ENCODE data around the gene LARP1. TPM values are rescaled to one million over a fixed set of nuclear protein-coding genes. Genes with fewer than 3 reads are reported as not detected.

The LARP1 gene
- total RNA-seq, 1 donor: 124 TPM

GRCh38 chr5:154860123-154860522, 104.9 kb downstream of the LARP1 start:
- TF ChIP-seq, protein P1, sequence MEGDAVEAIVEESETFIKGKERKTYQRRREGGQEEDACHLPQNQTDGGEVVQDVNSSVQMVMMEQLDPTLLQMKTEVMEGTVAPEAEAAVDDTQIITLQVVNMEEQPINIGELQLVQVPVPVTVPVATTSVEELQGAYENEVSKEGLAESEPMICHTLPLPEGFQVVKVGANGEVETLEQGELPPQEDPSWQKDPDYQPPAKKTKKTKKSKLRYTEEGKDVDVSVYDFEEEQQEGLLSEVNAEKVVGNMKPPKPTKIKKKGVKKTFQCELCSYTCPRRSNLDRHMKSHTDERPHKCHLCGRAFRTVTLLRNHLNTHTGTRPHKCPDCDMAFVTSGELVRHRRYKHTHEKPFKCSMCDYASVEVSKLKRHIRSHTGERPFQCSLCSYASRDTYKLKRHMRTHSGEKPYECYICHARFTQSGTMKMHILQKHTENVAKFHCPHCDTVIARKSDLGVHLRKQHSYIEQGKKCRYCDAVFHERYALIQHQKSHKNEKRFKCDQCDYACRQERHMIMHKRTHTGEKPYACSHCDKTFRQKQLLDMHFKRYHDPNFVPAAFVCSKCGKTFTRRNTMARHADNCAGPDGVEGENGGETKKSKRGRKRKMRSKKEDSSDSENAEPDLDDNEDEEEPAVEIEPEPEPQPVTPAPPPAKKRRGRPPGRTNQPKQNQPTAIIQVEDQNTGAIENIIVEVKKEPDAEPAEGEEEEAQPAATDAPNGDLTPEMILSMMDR (IDR thresholded peaks at IDR 0.05; ENCODE audit: extremely low read depth, low read depth, low read length): no peak
- Histone ChIP-seq H3K27me3 (ENCODE audit: insufficient read depth, low read length) (no peaks in the 10 kb centered on the region), H3K36me3 (ENCODE audit: insufficient read depth, low read length) (peaks cover 9% of the 10 kb centered on the region), H2AFZ (ENCODE audit: low read length) (no peak overlapping the region), H3K4me2 (ENCODE audit: insufficient read depth, low read length) (peak overlapping the region; percentile 97), H3K4me3 (ENCODE audit: insufficient read depth, low read length) (peak overlapping the region; percentile 77), H3K79me2 (ENCODE audit: insufficient read depth, low read length) (peaks cover 67% of the 10 kb centered on the region), H4K20me1 (ENCODE audit: insufficient read depth, low read length) (peaks cover 31% of the 10 kb centered on the region), H3K9me3 (ENCODE audit: low read depth, low read length) (no peaks in the 10 kb centered on the region), H3K27ac (ENCODE audit: low read depth, low read length) (peak overlapping the region; percentile 92), H3K4me1 (ENCODE audit: insufficient read depth, low read length) (peaks cover 32% of the 10 kb centered on the region)
- peak; percentile 17 for DNase-seq (ENCODE audit: insufficient read length, low spot score, missing footprints)

GRCh38 chr5:154860765-154861164, 105.6 kb downstream of the LARP1 start:
- DNase-seq (ENCODE audit: insufficient read length, low spot score, missing footprints): no peak
- peaks cover 16% of the 10 kb centered on the region for H3K36me3 ChIP-seq (ENCODE audit: insufficient read depth, low read length)
- H3K4me3 ChIP-seq (ENCODE audit: insufficient read depth, low read length): peak overlapping the region; percentile 77
- H3K4me1 ChIP-seq (ENCODE audit: insufficient read depth, low read length): peaks cover 32% of the 10 kb centered on the region
- H3K27me3 ChIP-seq (ENCODE audit: insufficient read depth, low read length): no peaks in the 10 kb centered on the region
- peak overlapping the region; percentile 92 for H3K27ac ChIP-seq (ENCODE audit: low read depth, low read length)
- H4K20me1 ChIP-seq (ENCODE audit: insufficient read depth, low read length): peaks cover 37% of the 10 kb centered on the region
- peaks cover 74% of the 10 kb centered on the region for H3K79me2 ChIP-seq (ENCODE audit: insufficient read depth, low read length)
- H3K4me2 ChIP-seq (ENCODE audit: insufficient read depth, low read length): peak overlapping the region; percentile 97
- TF ChIP-seq, protein P1 (IDR thresholded peaks at IDR 0.05; ENCODE audit: extremely low read depth, low read depth, low read length): no peak
- no peaks in the 10 kb centered on the region for H3K9me3 ChIP-seq (ENCODE audit: low read depth, low read length)
- no peak overlapping the region for H2AFZ ChIP-seq (ENCODE audit: low read length)

DNA sequence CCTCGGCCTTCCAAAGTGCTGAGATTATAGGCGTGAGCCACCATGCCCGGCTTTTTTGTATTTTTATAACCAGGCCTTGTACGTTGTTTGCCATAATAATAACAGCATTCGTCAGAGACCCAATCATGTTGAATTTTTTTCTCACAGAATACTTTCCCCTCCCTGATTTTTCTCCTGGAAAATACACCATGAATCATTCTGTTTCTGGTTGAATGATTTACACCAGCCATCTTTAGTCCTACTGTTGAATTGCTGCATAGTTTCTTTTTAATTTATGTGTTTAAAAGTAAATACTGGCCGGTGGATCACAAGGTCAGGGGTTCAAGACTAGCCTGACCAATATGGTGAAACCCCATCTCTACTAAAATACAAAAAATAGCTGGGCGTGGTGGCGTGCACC, 106.8 kb downstream of the LARP1 start:
- no peak overlapping the region for H2AFZ ChIP-seq (ENCODE audit: low read length)
- no peak for DNase-seq (ENCODE audit: insufficient read length, low spot score, missing footprints)
- no peaks in the 10 kb centered on the region for H3K9me3 ChIP-seq (ENCODE audit: low read depth, low read length)
- TF ChIP-seq, protein P1 (IDR thresholded peaks at IDR 0.05; ENCODE audit: extremely low read depth, low read depth, low read length): no peak
- no peak overlapping the region for H3K4me2 ChIP-seq (ENCODE audit: insufficient read depth, low read length)
- H3K36me3 ChIP-seq (ENCODE audit: insufficient read depth, low read length): peaks cover 24% of the 10 kb centered on the region
- H3K27ac ChIP-seq (ENCODE audit: low read depth, low read length): no peak overlapping the region
- peaks cover 29% of the 10 kb centered on the region for H3K4me1 ChIP-seq (ENCODE audit: insufficient read depth, low read length)
- H4K20me1 ChIP-seq (ENCODE audit: insufficient read depth, low read length): peaks cover 41% of the 10 kb centered on the region
- H3K79me2 ChIP-seq (ENCODE audit: insufficient read depth, low read length): peaks cover 81% of the 10 kb centered on the region
- no peaks in the 10 kb centered on the region for H3K27me3 ChIP-seq (ENCODE audit: insufficient read depth, low read length)
- no peak overlapping the region for H3K4me3 ChIP-seq (ENCODE audit: insufficient read depth, low read length)

GRCh38 chr5:154862766-154863165, 107.6 kb downstream of the LARP1 start:
- H3K79me2 ChIP-seq (ENCODE audit: insufficient read depth, low read length): peaks cover 86% of the 10 kb centered on the region
- H4K20me1 ChIP-seq (ENCODE audit: insufficient read depth, low read length): peaks cover 41% of the 10 kb centered on the region
- TF ChIP-seq, protein P1 (IDR thresholded peaks at IDR 0.05; ENCODE audit: extremely low read depth, low read depth, low read length): no peak
- H3K4me1 ChIP-seq (ENCODE audit: insufficient read depth, low read length): peaks cover 30% of the 10 kb centered on the region
- peak overlapping the region; percentile 8 for H3K27ac ChIP-seq (ENCODE audit: low read depth, low read length)
- no peaks in the 10 kb centered on the region for H3K9me3 ChIP-seq (ENCODE audit: low read depth, low read length)
- no peaks in the 10 kb centered on the region for H3K27me3 ChIP-seq (ENCODE audit: insufficient read depth, low read length)
- H3K36me3 ChIP-seq (ENCODE audit: insufficient read depth, low read length): peaks cover 32% of the 10 kb centered on the region
- no peak overlapping the region for H2AFZ ChIP-seq (ENCODE audit: low read length)
- H3K4me3 ChIP-seq (ENCODE audit: insufficient read depth, low read length): no peak overlapping the region
- H3K4me2 ChIP-seq (ENCODE audit: insufficient read depth, low read length): peak overlapping the region; percentile 47
- no peak for DNase-seq (ENCODE audit: insufficient read length, low spot score, missing footprints)
